ENCODE results near the gene HOXA3. TPM values are rescaled to one million over a fixed set of nuclear protein-coding genes. Genes with fewer than 3 reads are reported as not detected.

The HOXA3 gene
- total and polyA plus RNA-seq, 2 of the 8 experiments (the other 6 are each of a cell fraction or from before 2014, with no cell fraction given): not detected

- TF ChIP-seq SAP30 (IDR thresholded peaks at IDR 0.05; ENCODE audit: insufficient read depth, insufficient replicate concordance, low read length): no peak
These were observed 14.4 kb upstream of the HOXA3 start (continued) for GRCh38 chr7:27166531-27167505.
